ENCODE measurements around the gene IL10RA. TPM values are rescaled to one million over a fixed set of nuclear protein-coding genes. Genes with fewer than 3 reads are reported as not detected.

The IL10RA gene
- total RNA-seq, 1 donor from 2014 or later: under 0.01 TPM

DNA sequence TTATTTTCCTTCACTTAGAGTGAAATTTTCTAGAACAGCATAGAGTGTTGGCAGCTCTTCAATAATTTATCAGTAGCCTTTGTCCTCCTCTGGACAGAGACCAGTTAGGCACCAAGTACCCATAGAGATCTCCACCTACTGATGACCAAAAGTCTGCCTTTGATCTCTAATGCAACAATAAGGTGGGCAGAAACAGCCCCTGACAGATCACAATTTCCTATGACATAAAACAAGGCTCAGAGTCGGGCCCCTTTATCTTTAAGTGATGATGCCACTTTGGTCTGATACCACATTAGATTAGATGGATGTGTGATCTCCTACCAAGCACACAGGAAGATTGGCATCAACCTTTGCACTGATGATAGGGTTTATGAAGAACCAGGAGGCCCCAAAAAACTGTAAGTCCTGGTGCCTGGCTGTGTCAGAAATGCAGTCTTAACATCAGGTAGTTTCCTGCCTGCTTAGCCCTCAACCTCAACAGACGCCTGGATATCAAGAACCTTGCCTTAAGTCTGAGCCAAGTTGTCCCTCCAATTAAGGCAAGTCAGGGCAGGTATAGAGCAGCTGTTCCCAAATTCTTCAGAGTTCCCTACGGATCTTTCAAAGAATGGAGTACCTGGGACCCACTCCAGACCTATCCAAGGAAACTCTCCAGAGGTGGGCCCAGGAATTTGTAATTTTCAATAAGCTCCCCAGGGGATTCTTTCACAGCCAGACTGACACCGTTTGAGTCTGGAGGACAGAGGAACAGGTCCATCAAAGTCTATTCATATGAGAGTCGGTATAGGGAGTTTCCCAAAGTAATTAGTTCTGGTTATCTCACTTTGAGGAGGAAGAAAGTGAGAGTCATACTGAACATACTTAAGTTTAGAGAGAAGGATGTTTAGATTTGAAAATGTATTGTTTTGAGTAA is 60.1 kb downstream of the IL10RA start:
- DNase-seq (ENCODE audit: low read depth, low spot score): no peak

DNA sequence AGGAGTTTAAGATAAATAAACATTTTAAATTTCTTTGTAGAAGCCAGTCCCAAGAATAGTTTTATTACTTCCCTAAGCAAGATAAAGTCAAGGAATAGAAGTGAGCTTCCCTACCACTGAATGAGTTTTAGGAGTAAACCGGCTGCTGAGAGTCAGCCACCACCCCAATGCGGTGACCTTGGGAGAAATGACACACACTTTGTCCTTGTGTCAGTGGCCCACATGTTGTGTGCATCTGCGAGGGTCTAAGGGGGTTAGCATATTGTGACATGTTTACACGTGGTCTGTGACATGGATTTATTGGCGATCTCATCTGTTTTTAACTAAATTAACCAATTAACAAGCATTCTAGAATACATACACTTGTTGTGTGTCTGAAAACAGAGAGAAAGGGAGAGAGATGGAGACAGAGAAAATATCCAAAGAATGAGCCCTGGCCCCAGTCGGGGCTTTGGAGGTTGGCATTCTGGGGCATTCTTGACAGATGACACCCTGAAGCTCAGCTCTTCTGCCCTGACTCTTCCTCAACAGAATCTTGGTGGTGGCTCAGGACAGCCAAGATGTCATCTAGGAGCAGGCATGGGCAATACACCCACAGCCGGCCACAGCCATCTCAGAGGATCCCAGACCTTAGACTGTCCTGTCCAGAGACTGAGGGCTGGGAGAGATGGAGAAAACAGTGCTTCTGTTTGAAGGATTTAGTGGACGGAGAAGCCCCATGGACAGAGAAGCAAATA is 60.9 kb downstream of the IL10RA start:
- no peak for DNase-seq (ENCODE audit: low read depth, low spot score)

DNA sequence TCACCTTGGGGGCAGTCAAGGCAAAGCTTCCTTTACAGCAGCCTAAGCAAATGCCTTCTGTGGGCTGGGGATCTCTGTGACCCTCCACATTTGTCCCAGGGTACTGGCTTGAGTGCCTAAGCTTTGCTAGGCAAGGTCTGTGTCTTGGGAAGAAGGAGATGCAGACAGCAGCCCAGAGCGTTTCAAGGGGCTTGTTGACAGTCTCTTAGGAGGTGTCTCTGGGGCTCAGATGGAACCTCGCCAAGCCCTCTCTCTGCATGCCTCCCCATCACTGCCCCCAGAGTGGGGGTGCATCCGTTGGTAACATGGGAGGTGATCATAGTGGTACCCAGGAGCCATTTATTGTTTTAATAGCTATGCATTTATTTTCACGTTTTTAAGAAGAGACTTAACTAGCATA is 61.6 kb downstream of the IL10RA start:
- DNase-seq (ENCODE audit: low read depth, low spot score): no peak

DNA sequence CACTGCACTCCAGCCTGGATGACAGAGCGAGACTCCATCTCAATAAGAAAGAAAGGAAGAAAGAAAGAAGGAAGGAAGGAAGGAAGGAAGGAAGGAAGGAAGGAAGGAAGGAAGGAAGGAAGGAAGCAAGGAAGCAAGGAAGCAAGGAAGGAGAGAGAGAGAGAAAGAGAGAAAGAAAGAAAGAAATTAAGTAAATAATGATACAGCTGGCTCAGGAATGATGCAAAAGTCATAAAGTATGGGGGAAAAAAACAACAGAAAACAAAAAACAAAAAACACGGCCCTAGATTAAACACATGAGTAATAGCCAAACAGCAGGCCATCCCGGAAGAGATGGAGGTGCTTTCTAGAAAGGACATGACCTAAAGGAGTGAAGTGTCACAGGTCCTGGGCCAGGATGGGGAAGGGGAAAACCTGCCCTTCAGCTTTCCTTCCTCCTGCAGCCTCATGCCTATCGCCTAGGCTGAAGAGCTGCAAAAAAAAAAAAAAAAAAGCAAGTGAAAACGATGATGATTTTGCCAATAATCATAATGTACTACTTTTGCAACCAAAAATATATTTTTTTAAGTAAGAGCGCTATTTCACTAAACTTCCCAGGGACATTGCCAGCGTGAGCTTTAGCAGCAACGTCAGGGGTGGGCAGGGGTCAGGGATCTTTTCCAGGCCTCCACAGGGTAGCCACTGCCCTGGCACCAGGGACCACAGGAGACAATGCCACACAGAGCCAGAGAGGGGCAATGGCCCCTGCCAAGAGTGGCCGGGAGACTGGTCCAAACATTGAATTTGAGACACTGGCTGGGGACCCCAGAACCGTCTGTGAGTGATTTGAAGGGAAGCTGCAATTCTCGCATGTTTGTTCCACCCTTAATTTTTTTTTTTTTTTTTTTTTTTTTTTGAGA is 62.5 kb downstream of the IL10RA start:
- DNase-seq (ENCODE audit: low read depth, low spot score): no peak

DNA sequence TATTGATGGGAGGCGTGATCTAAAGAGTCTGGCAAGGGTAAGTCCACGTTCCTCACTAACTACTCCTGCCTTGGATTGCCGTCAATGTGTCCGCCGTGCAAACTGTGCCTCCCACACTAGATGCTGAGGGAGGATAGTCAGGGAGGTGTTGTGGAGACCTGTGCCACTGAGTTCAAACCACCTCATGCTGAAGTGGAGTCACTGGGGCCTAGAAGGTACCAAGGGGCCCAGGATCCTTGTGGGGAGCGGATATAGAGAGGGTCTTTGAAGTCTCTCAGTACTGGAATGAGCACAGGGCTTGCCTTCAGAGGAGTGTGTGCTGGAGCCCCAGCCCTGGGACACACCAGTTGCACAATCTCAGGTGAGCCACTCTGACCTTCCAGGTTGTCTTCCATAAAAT is 63.6 kb downstream of the IL10RA start:
- DNase-seq (ENCODE audit: low read depth, low spot score): no peak

DNA sequence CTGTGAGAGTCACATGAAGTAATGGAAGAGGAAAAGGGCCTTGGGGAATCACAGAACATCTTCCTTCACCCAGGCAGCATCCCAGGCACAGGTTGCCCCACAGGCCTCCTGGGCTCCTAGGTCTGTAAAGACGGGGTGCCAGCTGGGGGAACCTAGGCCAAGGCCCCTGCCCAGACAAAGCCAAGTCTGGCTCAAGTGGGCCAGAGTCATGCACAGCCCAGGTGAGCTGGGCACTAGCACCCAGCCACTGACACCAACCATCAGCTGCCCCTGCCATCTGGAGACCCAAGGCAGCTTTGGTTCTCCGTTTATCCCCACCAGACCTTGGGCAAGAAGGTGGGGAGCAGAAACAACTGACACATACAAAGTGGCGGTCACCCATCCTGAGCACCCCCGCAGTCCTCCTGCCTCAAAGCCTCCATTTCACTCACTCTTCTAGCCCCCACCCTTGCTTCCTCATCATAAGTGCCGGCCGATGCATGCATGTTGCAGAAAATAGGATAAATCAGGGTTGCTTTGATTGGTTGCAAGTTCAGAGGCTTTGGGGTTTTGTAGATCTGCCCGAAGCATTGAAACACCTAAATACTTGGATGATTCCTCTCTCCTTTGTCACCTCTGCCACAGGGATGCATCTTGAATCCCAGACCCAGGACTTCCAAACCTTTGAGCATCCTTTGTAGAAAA is 64.2 kb downstream of the IL10RA start:
- DNase-seq (ENCODE audit: low read depth, low spot score): no peak

Other genes with a start within 250 kb of the IL10RA start
- not detected in 2 replicates for gene DSCAML1, start 189.2 kb upstream of the IL10RA start, total RNA-seq
- 0.13 and 0.32 TPM in 2 replicates for gene FXYD2, start 161.7 kb upstream of the IL10RA start, total RNA-seq
- gene FXYD6, start 109.7 kb upstream of the IL10RA start, total RNA-seq: 0.07 and 0.26 TPM in 2 replicates
- not detected in 2 replicates for gene TMPRSS13, start 57.0 kb upstream of the IL10RA start, total RNA-seq
- not detected in 2 replicates for gene TMPRSS4, start 90.7 kb downstream of the IL10RA start, total RNA-seq
- not detected in 2 replicates for gene SMIM35, start 100.6 kb downstream of the IL10RA start, total RNA-seq
- 0.13 and 0.21 TPM in 2 replicates for gene SCN4B, start 166.4 kb downstream of the IL10RA start, total RNA-seq
- gene SCN2B, start 190.2 kb downstream of the IL10RA start, total RNA-seq: not detected in 2 replicates
- 0.13 and 0.35 TPM in 2 replicates for gene JAML, start 238.6 kb downstream of the IL10RA start, total RNA-seq